ENCODE results near the gene VPS35.
A peak's percentile ranks its signal among the peaks of the same experiment; 100 is the strongest.

Gene VPS35

GRCh38 chr16:46673320-46674013, 15.5 kb downstream of the VPS35 start:
- peak; percentile 99 for TF ChIP-seq CTCF (IDR thresholded peaks at IDR 0.05; ENCODE audit: insufficient read depth, low read depth, low read length, missing control alignments)
- no peak overlapping the region for H3K4me3 ChIP-seq (ENCODE audit: low read length)
- peak; percentile 77 for DNase-seq (ENCODE audit: low read depth)

GRCh38 chr16:46662123-46662522, 26.9 kb downstream of the VPS35 start:
- TF ChIP-seq CTCF (IDR thresholded peaks at IDR 0.05; ENCODE audit: insufficient read depth, low read depth, low read length, missing control alignments), result no peak
- DNase-seq (ENCODE audit: low read depth), result no peak
- no peak overlapping the region for H3K4me3 ChIP-seq (ENCODE audit: low read length)

- DNase-seq (ENCODE audit: low read depth), result no peak
- H3K4me3 ChIP-seq (ENCODE audit: low read length), result no peak overlapping the region
- TF ChIP-seq CTCF (IDR thresholded peaks at IDR 0.05; ENCODE audit: insufficient read depth, low read depth, low read length, missing control alignments), result no peak
Observed at GRCh38 chr16:46658925-46659324, 30.1 kb downstream of the VPS35 start.

- no peak for TF ChIP-seq CTCF (IDR thresholded peaks at IDR 0.05; ENCODE audit: insufficient read depth, low read depth, low read length, missing control alignments)
- no peak overlapping the region for H3K4me3 ChIP-seq (ENCODE audit: low read length)
- no peak for DNase-seq (ENCODE audit: low read depth)
Observed at GRCh38 chr16:46651305-46651704, 37.7 kb downstream of the VPS35 start.

GRCh38 chr16:46650254-46650623, 38.7 kb downstream of the VPS35 start:
- TF ChIP-seq CTCF (IDR thresholded peaks at IDR 0.05; ENCODE audit: insufficient read depth, low read depth, low read length, missing control alignments), result no peak
- no peak for DNase-seq (ENCODE audit: low read depth)
- H3K4me3 ChIP-seq (ENCODE audit: low read length), result no peak overlapping the region

GRCh38 chr16:46649588-46650253, 39.3 kb downstream of the VPS35 start:
- TF ChIP-seq CTCF (IDR thresholded peaks at IDR 0.05; ENCODE audit: insufficient read depth, low read depth, low read length, missing control alignments), result no peak
- DNase-seq (ENCODE audit: low read depth), result no peak
- H3K4me3 ChIP-seq (ENCODE audit: low read length), result no peak overlapping the region

GRCh38 chr16:46648656-46649055, 40.3 kb downstream of the VPS35 start:
- no peak for DNase-seq (ENCODE audit: low read depth)
- TF ChIP-seq CTCF (IDR thresholded peaks at IDR 0.05; ENCODE audit: insufficient read depth, low read depth, low read length, missing control alignments), result no peak
- no peak overlapping the region for H3K4me3 ChIP-seq (ENCODE audit: low read length)
